ENCODE data around the gene CDH12. TPM values are rescaled to one million over a fixed set of nuclear protein-coding genes. Genes with fewer than 3 reads are reported as not detected.
"Not testable (repeated sequence)": the region's sequence is repeated elsewhere in the genome, so short reads cannot be mapped to it uniquely, and the experiment has no call there.

The CDH12 gene
- total and polyA plus RNA-seq, 2 donors = 0.05 to 3.5 TPM

DNA sequence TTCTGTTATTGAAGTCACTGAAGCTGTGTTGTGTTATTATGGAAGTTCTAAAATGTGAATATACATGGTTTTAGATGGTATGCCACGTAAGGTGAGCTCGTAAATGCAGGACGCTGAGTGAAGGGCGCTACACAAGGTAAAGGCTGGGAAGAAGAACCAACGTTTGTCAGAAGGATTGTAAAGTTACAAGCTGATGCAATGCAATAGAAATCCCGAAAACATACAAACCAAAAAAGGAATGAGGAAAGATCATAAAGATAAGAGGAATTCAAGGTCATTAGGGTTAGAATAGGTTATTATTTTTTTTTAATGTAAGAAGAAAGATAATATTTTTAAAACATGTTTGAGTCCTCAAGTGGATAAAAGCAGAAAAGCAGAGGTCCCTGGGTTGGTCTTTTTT lies 538.6 kb downstream of the CDH12 start:
- no peaks in the 10 kb centered on the region for H3K4me1 ChIP-seq (ENCODE audit: insufficient read depth)
- H3K27ac ChIP-seq (ENCODE audit: low read depth) = no peak overlapping the region
- no peaks in the 10 kb centered on the region for H3K36me3 ChIP-seq (ENCODE audit: insufficient read depth)
- no peak for DNase-seq (ENCODE audit: extremely low spot score)
- no peak overlapping the region for H3K4me3 ChIP-seq (ENCODE audit: low read depth, low read length)
- 80% methylated on average over 6 of the region's 6 CpGs for WGBS

DNA sequence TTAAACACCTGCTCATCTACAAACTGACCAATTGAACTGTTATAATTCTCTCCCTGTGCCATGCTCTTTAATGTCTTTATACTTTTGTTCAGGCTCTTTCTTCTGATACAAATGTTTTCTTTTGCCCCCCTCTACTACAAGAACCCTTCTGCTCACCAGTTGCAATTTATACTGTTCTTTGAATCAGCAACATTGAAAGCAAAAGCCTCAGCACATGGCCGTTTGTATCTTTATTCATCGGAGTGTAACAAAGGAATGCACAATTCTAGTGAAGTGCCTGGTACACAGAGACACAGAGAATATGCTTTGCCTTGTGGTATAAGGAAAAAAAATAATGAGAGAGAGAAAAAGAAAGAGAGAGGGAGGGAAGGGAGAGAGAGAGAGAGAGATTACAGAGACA lies 547.1 kb downstream of the CDH12 start:
- Histone ChIP-seq H3K27ac (ENCODE audit: low read depth) (no peak overlapping the region), H3K4me1 (ENCODE audit: insufficient read depth) (no peaks in the 10 kb centered on the region), H3K4me3 (ENCODE audit: low read depth, low read length) (no peak overlapping the region), H3K36me3 (ENCODE audit: insufficient read depth) (no peaks in the 10 kb centered on the region)
- DNase-seq (ENCODE audit: extremely low spot score) = no peak
- 53% methylated on average over 2 of the region's 2 CpGs for WGBS

- DNase-seq (ENCODE audit: extremely low spot score) = no peak
- no peak overlapping the region for H3K27ac ChIP-seq (ENCODE audit: low read depth)
- 84% methylated on average over 1 of the region's 1 CpG for whole genome bisulfite sequencing
- H3K4me3 ChIP-seq (ENCODE audit: low read depth, low read length) = no peak overlapping the region
- H3K4me1 ChIP-seq (ENCODE audit: insufficient read depth) = no peaks in the 10 kb centered on the region
- H3K36me3 ChIP-seq (ENCODE audit: insufficient read depth) = no peaks in the 10 kb centered on the region
Measured at GRCh38 chr5:22295832-22296231, 557.3 kb downstream of the CDH12 start.

GRCh38 chr5:22293147-22293546 lies 560.0 kb downstream of the CDH12 start:
- Histone ChIP-seq H3K4me1 (ENCODE audit: insufficient read depth) (no peaks in the 10 kb centered on the region), H3K36me3 (ENCODE audit: insufficient read depth) (no peaks in the 10 kb centered on the region), H3K4me3 (ENCODE audit: low read depth, low read length) (no peak overlapping the region), H3K27ac (ENCODE audit: low read depth) (no peak overlapping the region)
- DNase-seq (ENCODE audit: extremely low spot score) = no peak
- 93% methylated on average over 3 of the region's 3 CpGs for WGBS

DNA sequence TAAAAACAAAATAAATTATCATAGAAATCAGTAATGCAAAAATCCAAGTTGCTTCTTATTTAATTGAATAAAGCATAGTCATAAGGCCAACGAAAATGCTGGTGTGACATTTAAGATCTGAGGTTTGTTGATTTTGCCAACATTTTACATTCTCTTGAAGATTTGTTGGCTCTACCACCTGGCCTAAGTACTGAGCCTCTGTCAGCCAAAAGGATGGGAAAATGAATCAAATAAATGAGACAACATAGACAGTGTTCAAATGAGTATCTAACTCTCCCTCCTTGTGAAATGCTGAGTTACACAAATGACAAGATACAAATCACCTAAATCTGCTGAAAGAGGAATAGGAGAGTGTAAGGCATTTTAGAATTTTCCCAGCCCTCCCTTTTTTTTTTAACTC lies 575.0 kb downstream of the CDH12 start:
- 69% methylated on average over 1 of the region's 1 CpG for WGBS

GRCh38 chr5:22277006-22277405 lies 576.1 kb downstream of the CDH12 start:
- DNase-seq (ENCODE audit: extremely low spot score) = no peak
- Histone ChIP-seq H3K36me3 (ENCODE audit: insufficient read depth) (no peaks in the 10 kb centered on the region), H3K4me3 (ENCODE audit: low read depth, low read length) (no peak overlapping the region), H3K27ac (ENCODE audit: low read depth) (no peak overlapping the region), H3K4me1 (ENCODE audit: insufficient read depth) (no peaks in the 10 kb centered on the region)
- WGBS = 73% methylated on average over 4 of the region's 4 CpGs

More for the DNA sequence above, 575.0 kb downstream of the CDH12 start:
- Histone ChIP-seq H3K4me1 (ENCODE audit: insufficient read depth) (no peaks in the 10 kb centered on the region), H3K36me3 (ENCODE audit: insufficient read depth) (no peaks in the 10 kb centered on the region), H3K27ac (ENCODE audit: low read depth) (no peak overlapping the region), H3K4me3 (ENCODE audit: low read depth, low read length) (no peak overlapping the region)
- DNase-seq (ENCODE audit: extremely low spot score) = no peak

- not testable (repeated sequence) for H3K4me1 ChIP-seq (ENCODE audit: insufficient read depth); H3K36me3 ChIP-seq (ENCODE audit: insufficient read depth); H3K4me3 ChIP-seq (ENCODE audit: low read depth, low read length); DNase-seq (ENCODE audit: extremely low spot score); H3K27ac ChIP-seq (ENCODE audit: low read depth)
- 93% methylated on average over 7 of the region's 7 CpGs for WGBS
Measured at GRCh38 chr5:22265855-22266254, 587.3 kb downstream of the CDH12 start.

GRCh38 chr5:22258139-22258538 lies 595.0 kb downstream of the CDH12 start:
- Histone ChIP-seq H3K4me1 (ENCODE audit: insufficient read depth) (no peaks in the 10 kb centered on the region), H3K4me3 (ENCODE audit: low read depth, low read length) (no peak overlapping the region), H3K27ac (ENCODE audit: low read depth) (no peak overlapping the region), H3K36me3 (ENCODE audit: insufficient read depth) (no peaks in the 10 kb centered on the region)
- 67% methylated on average over 5 of the region's 5 CpGs for WGBS
- no peak for DNase-seq (ENCODE audit: extremely low spot score)

- Histone ChIP-seq H3K27ac (ENCODE audit: low read depth) (no peak overlapping the region), H3K4me3 (ENCODE audit: low read depth, low read length) (no peak overlapping the region), H3K4me1 (ENCODE audit: insufficient read depth) (no peaks in the 10 kb centered on the region), H3K36me3 (ENCODE audit: insufficient read depth) (no peaks in the 10 kb centered on the region)
- WGBS = 38% methylated on average over 4 of the region's 4 CpGs
- no peak for DNase-seq (ENCODE audit: extremely low spot score)
Measured at GRCh38 chr5:22250528-22250927, 602.6 kb downstream of the CDH12 start.

DNA sequence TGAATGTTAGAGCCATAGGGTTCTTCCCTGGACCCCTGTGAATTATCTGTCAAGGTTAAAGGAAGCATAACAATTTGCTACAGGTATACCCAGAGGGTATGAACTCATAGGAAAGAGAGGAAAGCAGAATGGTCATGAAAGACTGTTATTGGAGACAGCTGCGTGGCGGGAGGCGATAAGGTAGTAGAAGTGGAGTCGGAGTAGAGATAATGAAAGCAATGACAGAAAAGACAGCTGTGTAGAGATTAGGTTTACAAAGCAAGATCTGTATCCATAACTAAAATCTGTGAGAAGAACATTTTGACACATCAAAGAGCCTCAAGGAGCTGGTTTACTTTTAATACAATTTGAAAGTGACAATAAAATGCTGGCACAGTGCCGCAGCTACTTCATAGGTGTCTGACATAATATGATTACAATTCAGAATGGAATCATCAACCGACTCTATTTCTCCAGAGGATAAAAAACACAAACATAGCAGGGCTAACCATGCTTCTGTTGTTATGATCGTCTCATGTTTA lies 603.9 kb downstream of the CDH12 start:
- Histone ChIP-seq H3K4me3 (ENCODE audit: low read depth, low read length) (no peak overlapping the region), H3K4me1 (ENCODE audit: insufficient read depth) (no peaks in the 10 kb centered on the region), H3K36me3 (ENCODE audit: insufficient read depth) (no peaks in the 10 kb centered on the region), H3K27ac (ENCODE audit: low read depth) (no peak overlapping the region)
- 27% methylated on average over 7 of the region's 7 CpGs for WGBS
- no peak for DNase-seq (ENCODE audit: extremely low spot score)

GRCh38 chr5:22245770-22246169 lies 607.4 kb downstream of the CDH12 start:
- no peak overlapping the region for H3K4me3 ChIP-seq (ENCODE audit: low read depth, low read length)
- H3K4me1 ChIP-seq (ENCODE audit: insufficient read depth) = no peaks in the 10 kb centered on the region
- no peaks in the 10 kb centered on the region for H3K36me3 ChIP-seq (ENCODE audit: insufficient read depth)
- no peak for DNase-seq (ENCODE audit: extremely low spot score)
- H3K27ac ChIP-seq (ENCODE audit: low read depth) = no peak overlapping the region

DNA sequence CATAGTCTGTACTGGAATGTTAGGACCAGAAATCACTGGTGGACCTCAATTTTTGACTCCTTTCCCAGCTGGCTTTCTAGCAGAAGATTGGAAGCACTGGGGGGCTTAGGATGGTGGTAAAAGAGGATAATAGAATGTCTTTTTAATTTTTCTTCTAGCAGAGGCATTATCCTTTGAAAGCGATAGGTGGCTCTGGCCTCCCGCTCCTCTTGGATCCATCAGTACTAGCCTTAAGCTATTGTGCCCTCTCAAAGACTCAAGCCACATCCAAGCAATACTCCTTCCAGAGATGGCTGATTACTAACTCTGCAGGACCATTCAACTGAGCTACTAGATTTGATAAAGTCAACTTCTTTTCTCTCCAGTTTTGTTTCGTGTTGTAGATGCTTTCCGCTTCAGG lies 610.6 kb downstream of the CDH12 start:
- WGBS = 77% methylated on average over 4 of the region's 4 CpGs
- no peaks in the 10 kb centered on the region for H3K4me1 ChIP-seq (ENCODE audit: insufficient read depth)
- no peak overlapping the region for H3K4me3 ChIP-seq (ENCODE audit: low read depth, low read length)
- H3K27ac ChIP-seq (ENCODE audit: low read depth) = no peak overlapping the region
- H3K36me3 ChIP-seq (ENCODE audit: insufficient read depth) = no peaks in the 10 kb centered on the region
- DNase-seq (ENCODE audit: extremely low spot score) = no peak

- 76% methylated on average over 1 of the region's 1 CpG for WGBS
- Histone ChIP-seq H3K27ac (ENCODE audit: low read depth) (no peak overlapping the region), H3K36me3 (ENCODE audit: insufficient read depth) (no peaks in the 10 kb centered on the region), H3K4me1 (ENCODE audit: insufficient read depth) (no peaks in the 10 kb centered on the region), H3K4me3 (ENCODE audit: low read depth, low read length) (no peak overlapping the region)
- no peak for DNase-seq (ENCODE audit: extremely low spot score)
Measured at GRCh38 chr5:22238047-22238446, 615.1 kb downstream of the CDH12 start.

DNA sequence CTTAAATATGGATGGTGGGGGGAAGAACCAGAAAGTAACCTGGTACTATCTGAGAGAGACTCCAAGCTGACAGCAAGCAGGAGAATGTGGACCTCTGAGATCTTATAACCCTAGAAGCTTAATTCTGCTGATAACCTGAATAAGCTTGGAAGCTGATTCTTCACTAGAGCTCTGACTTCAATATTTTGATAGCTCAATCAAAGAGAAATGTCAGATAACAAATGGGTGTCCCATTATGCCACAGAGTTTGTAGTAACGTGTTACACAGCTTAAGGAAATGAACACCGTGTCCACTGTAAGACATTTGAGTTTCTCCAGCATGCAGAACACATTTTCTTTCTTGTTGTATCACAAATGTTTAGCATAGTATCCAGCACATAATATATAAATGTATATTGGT lies 626.7 kb downstream of the CDH12 start:
- 84% methylated on average over 2 of the region's 2 CpGs for WGBS
- H3K27ac ChIP-seq (ENCODE audit: low read depth) = no peak overlapping the region
- H3K4me3 ChIP-seq (ENCODE audit: low read depth, low read length) = no peak overlapping the region
- no peak for DNase-seq (ENCODE audit: extremely low spot score)
- H3K4me1 ChIP-seq (ENCODE audit: insufficient read depth) = no peaks in the 10 kb centered on the region
- H3K36me3 ChIP-seq (ENCODE audit: insufficient read depth) = no peaks in the 10 kb centered on the region

GRCh38 chr5:22223079-22223478 lies 630.1 kb downstream of the CDH12 start:
- H3K36me3 ChIP-seq (ENCODE audit: insufficient read depth) = no peaks in the 10 kb centered on the region
- 88% methylated on average over 3 of the region's 3 CpGs for WGBS
- H3K27ac ChIP-seq (ENCODE audit: low read depth) = no peak overlapping the region
- no peaks in the 10 kb centered on the region for H3K4me1 ChIP-seq (ENCODE audit: insufficient read depth)
- no peak overlapping the region for H3K4me3 ChIP-seq (ENCODE audit: low read depth, low read length)
- no peak for DNase-seq (ENCODE audit: extremely low spot score)
